ENCODE measurements around the gene PLD5.
A peak's percentile ranks its signal among the peaks of the same experiment; 100 is the strongest.

PLD5 gene

GRCh38 chr1:242524571-242525359 is at the start of gene PLD5:
Gene PLD5 (minus strand): TSS chr1:242524697.
- DNase-seq = no peak

- DNase-seq = no peak
Observed at GRCh38 chr1:242569867-242570266, 45.4 kb upstream of the PLD5 start.

GRCh38 chr1:242568666-242569065 is 44.2 kb upstream of the PLD5 start:
- no peak for DNase-seq

GRCh38 chr1:242567596-242567995 is 43.1 kb upstream of the PLD5 start:
- no peak for DNase-seq

- DNase-seq = no peak
Observed at GRCh38 chr1:242556759-242557158, 32.3 kb upstream of the PLD5 start.

GRCh38 chr1:242556276-242556675 is 31.8 kb upstream of the PLD5 start:
- DNase-seq = no peak

GRCh38 chr1:242554577-242554976 is 30.1 kb upstream of the PLD5 start:
- no peak for DNase-seq

GRCh38 chr1:242546849-242547729 is 22.6 kb upstream of the PLD5 start:
- no peak for DNase-seq

GRCh38 chr1:242546441-242546840 is 21.9 kb upstream of the PLD5 start:
- DNase-seq = no peak

- no peak for DNase-seq
Observed at GRCh38 chr1:242544071-242544470, 19.6 kb upstream of the PLD5 start.

GRCh38 chr1:242542271-242542670 is 17.8 kb upstream of the PLD5 start:
- DNase-seq = no peak

GRCh38 chr1:242535986-242536385 is 11.5 kb upstream of the PLD5 start:
- DNase-seq = no peak

- DNase-seq = no peak
Observed at GRCh38 chr1:242534753-242535152, 10.3 kb upstream of the PLD5 start.

- no peak for DNase-seq
Observed at GRCh38 chr1:242530761-242531160, 6.3 kb upstream of the PLD5 start.

GRCh38 chr1:242525769-242526168 is 1.3 kb upstream of the PLD5 start:
- no peak for DNase-seq

- no peak for DNase-seq
Observed at GRCh38 chr1:242525360-242525722, 844 bp upstream of the PLD5 start.

GRCh38 chr1:242523719-242524570 is 552 bp downstream of the PLD5 start:
- DNase-seq = peak; percentile 30 to 33

- no peak for DNase-seq
Observed at GRCh38 chr1:242522996-242523718, 1.3 kb downstream of the PLD5 start.

- DNase-seq = peak in 1 of 2 experiments; percentile 20
Observed at GRCh38 chr1:242522304-242522945, 2.1 kb downstream of the PLD5 start.

- no peak for DNase-seq
Observed at GRCh38 chr1:242515555-242515954, 8.9 kb downstream of the PLD5 start.

GRCh38 chr1:242506724-242507123 is 17.8 kb downstream of the PLD5 start:
- DNase-seq = no peak

GRCh38 chr1:242489545-242489944 is 35.0 kb downstream of the PLD5 start:
- no peak for DNase-seq
